ENCODE measurements around the gene OCIAD1. TPM values are rescaled to one million over a fixed set of nuclear protein-coding genes. Genes with fewer than 3 reads are reported as not detected.
"Not testable (repeated sequence)": the region's sequence is repeated elsewhere in the genome, so short reads cannot be mapped to it uniquely, and the experiment has no call there.

OCIAD1 gene
- total RNA-seq, 3 donors from 2014 or later (not counting 1 experiment from before 2014, with no cell fraction given), result 91.4 to 117 (median 93.7) TPM

DNA sequence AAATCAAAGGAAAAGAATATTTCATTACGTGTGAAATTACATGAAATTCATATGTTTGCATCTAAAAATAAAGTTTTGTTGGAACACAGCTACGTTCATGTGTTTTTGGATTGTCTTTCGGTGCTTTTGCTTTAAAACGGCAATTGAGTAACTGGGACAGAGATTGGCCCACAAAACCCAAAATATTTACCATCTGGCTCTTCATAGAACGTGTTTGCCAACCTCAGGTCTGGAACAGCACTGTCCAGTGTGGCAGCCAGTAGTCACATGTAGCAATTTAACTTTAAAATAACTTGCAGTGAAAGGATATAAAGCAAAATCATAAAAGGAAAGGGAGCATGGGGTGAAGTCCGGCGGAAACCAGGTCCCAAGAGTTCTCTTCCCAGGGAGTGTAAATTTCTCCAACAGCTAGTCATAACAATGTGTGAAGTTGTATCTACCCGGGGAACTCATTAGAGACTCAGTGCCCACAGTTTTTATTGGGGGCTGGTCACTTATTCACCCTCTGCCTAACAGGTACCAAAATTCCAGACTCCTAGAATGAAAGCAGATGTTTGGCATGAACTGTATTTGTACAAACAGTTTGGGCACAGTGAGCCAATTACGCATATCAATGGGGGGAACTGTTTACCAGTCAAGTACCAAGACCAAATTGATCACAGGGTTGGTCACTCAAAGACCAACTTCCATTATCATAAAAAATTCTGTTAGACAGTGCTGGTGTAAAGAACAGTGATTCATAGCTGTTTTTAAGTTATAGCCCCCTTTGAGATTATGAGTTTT is 10.3 kb downstream of the OCIAD1 start:
- TF ChIP-seq, protein P1, sequence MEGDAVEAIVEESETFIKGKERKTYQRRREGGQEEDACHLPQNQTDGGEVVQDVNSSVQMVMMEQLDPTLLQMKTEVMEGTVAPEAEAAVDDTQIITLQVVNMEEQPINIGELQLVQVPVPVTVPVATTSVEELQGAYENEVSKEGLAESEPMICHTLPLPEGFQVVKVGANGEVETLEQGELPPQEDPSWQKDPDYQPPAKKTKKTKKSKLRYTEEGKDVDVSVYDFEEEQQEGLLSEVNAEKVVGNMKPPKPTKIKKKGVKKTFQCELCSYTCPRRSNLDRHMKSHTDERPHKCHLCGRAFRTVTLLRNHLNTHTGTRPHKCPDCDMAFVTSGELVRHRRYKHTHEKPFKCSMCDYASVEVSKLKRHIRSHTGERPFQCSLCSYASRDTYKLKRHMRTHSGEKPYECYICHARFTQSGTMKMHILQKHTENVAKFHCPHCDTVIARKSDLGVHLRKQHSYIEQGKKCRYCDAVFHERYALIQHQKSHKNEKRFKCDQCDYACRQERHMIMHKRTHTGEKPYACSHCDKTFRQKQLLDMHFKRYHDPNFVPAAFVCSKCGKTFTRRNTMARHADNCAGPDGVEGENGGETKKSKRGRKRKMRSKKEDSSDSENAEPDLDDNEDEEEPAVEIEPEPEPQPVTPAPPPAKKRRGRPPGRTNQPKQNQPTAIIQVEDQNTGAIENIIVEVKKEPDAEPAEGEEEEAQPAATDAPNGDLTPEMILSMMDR (IDR thresholded peaks at IDR 0.05), result no peak
- Mint-ChIP-seq H3K4me3 (no peak overlapping the region), H3K27me3 (ENCODE audit: low read depth in 2 of 2) (no peaks in the 10 kb centered on the region), H3K9me3 (no peaks in the 10 kb centered on the region), H3K4me1 (peaks cover 16% of the 10 kb centered on the region in 2 donors), H3K36me3 (peaks cover 11% of the 10 kb centered on the region), H3K27ac (peak overlapping the region; percentile 10 to 25)
- H3K36me3 ChIP-seq (ENCODE audit: control insufficient read depth, insufficient read depth, low read length), result peaks cover 55% of the 10 kb centered on the region
- no peaks in the 10 kb centered on the region for H3K27me3 ChIP-seq (ENCODE audit: control insufficient read depth, insufficient read depth, low read length)
- H3K27ac ChIP-seq (ENCODE audit: low read length), result no peak overlapping the region
- no peak overlapping the region for H3K4me3 ChIP-seq (ENCODE audit: low read length)
- ATAC-seq (no peak), DNase-seq (no peak)
- no peaks in the 10 kb centered on the region for H3K4me1 ChIP-seq (ENCODE audit: control insufficient read depth, insufficient read depth, low read length)
- WGBS (ENCODE audit: insufficient coverage), result 98% methylated on average over 8 of the region's 9 CpGs
- no peaks in the 10 kb centered on the region for H3K9me3 ChIP-seq (ENCODE audit: control insufficient read depth, insufficient read depth, low read length)
- intact Hi-C loops (cut with micrococcal nuclease), result no loop called here

DNA sequence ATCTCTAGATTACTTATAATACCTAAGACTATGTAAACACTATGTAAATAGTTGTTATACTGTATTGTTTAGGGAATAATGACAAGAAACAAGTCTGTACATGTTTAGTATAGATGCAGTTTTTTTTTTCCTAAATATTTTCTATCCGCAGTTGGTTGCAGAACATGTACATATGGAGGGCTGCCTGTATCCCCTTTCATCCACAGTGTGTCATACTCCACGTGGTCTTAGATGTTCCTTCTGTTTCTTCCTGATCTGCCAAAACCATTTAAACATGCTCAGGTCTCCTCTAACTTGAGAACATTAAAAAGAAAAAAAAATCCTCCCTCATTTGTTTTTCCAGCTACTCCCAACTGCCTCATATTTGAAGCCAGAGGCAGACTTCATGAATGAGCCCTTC is 14.0 kb downstream of the OCIAD1 start:
- no peaks in the 10 kb centered on the region for H3K27me3 Mint-ChIP-seq (ENCODE audit: low read depth in 2 of 2)
- no peak overlapping the region for H3K27ac ChIP-seq (ENCODE audit: low read length)
- no peaks in the 10 kb centered on the region for H3K9me3 Mint-ChIP-seq
- TF ChIP-seq, protein P1 (IDR thresholded peaks at IDR 0.05), result no peak
- no peaks in the 10 kb centered on the region for H3K9me3 ChIP-seq (ENCODE audit: control insufficient read depth, insufficient read depth, low read length)
- no peak overlapping the region for H3K27ac Mint-ChIP-seq
- H3K36me3 Mint-ChIP-seq, result peaks cover 14% of the 10 kb centered on the region
- WGBS (ENCODE audit: insufficient coverage), result 98% methylated on average over 2 of the region's 2 CpGs
- peaks cover 56% of the 10 kb centered on the region for H3K36me3 ChIP-seq (ENCODE audit: control insufficient read depth, insufficient read depth, low read length)
- DNase-seq (no peak), ATAC-seq (no peak)
- H3K4me1 Mint-ChIP-seq, result peaks cover 18 to 20% of the 10 kb centered on the region in 2 donors
- intact Hi-C loops (cut with micrococcal nuclease), result no loop called here
- no peak overlapping the region for H3K4me3 Mint-ChIP-seq
- H3K4me1 ChIP-seq (ENCODE audit: control insufficient read depth, insufficient read depth, low read length), result no peaks in the 10 kb centered on the region
- no peak overlapping the region for H3K4me3 ChIP-seq (ENCODE audit: low read length)
- no peaks in the 10 kb centered on the region for H3K27me3 ChIP-seq (ENCODE audit: control insufficient read depth, insufficient read depth, low read length)

DNA sequence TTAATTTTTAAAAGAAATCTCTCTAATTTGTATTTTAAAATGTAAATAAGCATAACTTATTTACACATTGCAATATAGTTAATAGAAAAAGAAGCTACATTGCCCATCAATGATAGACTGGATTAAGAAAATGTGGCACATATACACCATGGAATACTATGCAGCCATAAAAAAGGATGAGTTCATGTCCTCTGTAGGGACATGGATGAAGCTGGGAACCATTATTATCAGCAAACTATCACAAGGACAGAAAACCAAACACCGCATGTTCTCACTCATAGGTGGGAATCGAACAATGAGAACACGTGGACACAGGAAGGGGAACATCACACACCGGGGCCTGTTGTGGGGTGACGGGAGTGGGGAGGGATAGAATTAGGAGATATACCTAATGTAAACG is 17.9 kb downstream of the OCIAD1 start:
- intact Hi-C loops (cut with micrococcal nuclease); H3K27me3 Mint-ChIP-seq (ENCODE audit: low read depth in 2 of 2); H3K9me3 ChIP-seq (ENCODE audit: control insufficient read depth, insufficient read depth, low read length); H3K4me3 Mint-ChIP-seq; H3K9me3 Mint-ChIP-seq; DNase-seq; H3K27me3 ChIP-seq (ENCODE audit: control insufficient read depth, insufficient read depth, low read length); H3K4me3 ChIP-seq (ENCODE audit: low read length); H3K27ac Mint-ChIP-seq; H3K27ac ChIP-seq (ENCODE audit: low read length); H3K4me1 ChIP-seq (ENCODE audit: control insufficient read depth, insufficient read depth, low read length); ATAC-seq: not testable (repeated sequence)
- 100% methylated on average over 4 of the region's 6 CpGs for WGBS (ENCODE audit: insufficient coverage)
- Mint-ChIP-seq H3K4me1 (peaks cover 8 to 19% of the 10 kb centered on the region in 2 donors), H3K36me3 (peaks cover 17% of the 10 kb centered on the region)
- peaks cover 60% of the 10 kb centered on the region for H3K36me3 ChIP-seq (ENCODE audit: control insufficient read depth, insufficient read depth, low read length)

DNA sequence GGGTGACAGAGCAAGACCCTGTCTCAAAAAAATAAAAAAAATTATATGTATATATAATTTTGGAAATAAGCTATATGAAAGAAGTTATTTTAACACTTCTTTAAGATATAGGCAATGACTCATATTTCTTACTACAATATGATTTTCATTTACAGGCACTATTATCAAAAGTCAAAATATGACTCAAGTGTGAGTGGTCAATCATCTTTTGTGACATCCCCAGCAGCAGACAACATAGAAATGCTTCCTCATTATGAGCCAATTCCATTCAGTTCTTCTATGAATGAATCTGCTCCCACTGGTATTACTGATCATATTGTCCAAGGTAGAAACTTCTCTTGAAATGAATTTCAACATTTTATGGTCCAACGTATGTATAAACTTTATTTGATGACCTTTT is 20.8 kb downstream of the OCIAD1 start:
- ATAC-seq, result no peak
- H3K27ac Mint-ChIP-seq, result peak overlapping the region in 1 of 2 donors; percentile 22
- H3K9me3 Mint-ChIP-seq, result no peaks in the 10 kb centered on the region
- H3K4me3 ChIP-seq (ENCODE audit: low read length), result no peak overlapping the region
- no peak for DNase-seq
- no peaks in the 10 kb centered on the region for H3K27me3 ChIP-seq (ENCODE audit: control insufficient read depth, insufficient read depth, low read length)
- intact Hi-C loops (cut with micrococcal nuclease), result no loop called here
- H3K9me3 ChIP-seq (ENCODE audit: control insufficient read depth, insufficient read depth, low read length), result no peaks in the 10 kb centered on the region
- H3K4me1 ChIP-seq (ENCODE audit: control insufficient read depth, insufficient read depth, low read length), result no peaks in the 10 kb centered on the region
- H3K36me3 Mint-ChIP-seq, result peaks cover 17% of the 10 kb centered on the region
- no peak overlapping the region for H3K27ac ChIP-seq (ENCODE audit: low read length)
- peaks cover 60% of the 10 kb centered on the region for H3K36me3 ChIP-seq (ENCODE audit: control insufficient read depth, insufficient read depth, low read length)
- H3K4me3 Mint-ChIP-seq, result no peak overlapping the region
- no peaks in the 10 kb centered on the region for H3K27me3 Mint-ChIP-seq (ENCODE audit: low read depth in 2 of 2)
- 77% methylated on average over 1 of the region's 1 CpG for WGBS (ENCODE audit: insufficient coverage)
- H3K4me1 Mint-ChIP-seq, result peaks cover 7 to 8% of the 10 kb centered on the region in 2 donors
- TF ChIP-seq, protein P1 (IDR thresholded peaks at IDR 0.05), result no peak
